Measurements from ENCODE around the gene TNPO2. TPM values are rescaled to one million over a fixed set of nuclear protein-coding genes. Genes with fewer than 3 reads are reported as not detected.

Gene TNPO2
- total and polyA plus RNA-seq, 2 experiments from 2014 or later: 37.1 to 83.0 TPM

DNA sequence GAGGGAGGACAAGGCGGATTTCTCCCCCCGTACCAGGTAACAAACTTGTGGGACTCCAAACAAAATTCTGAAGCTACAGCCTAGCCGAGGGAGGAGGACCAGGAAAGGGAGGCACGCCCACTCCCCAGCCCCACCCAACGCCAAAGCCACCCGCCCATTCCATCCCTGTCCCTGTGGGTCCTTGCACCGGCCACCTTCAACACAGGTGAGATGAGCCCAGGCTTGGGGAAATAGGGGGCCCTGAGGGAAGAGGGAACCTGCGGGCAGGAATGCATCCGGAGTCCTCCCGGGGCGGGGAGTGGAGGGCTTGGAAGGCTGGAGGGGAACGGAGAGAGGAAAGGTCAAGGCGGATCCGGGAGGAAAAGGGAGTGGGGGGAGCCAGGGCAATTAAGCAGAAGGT, 27.9 kb upstream of the TNPO2 start, which contains the start of gene BEST2:
Gene BEST2, plus strand, starts transcription at position 157 of the 400 bp plus-strand sequence. CDS start 802 bp downstream, outside the sequence.
- DNase-seq (ENCODE audit: low spot score): peak; percentile 83
- Mint-ChIP-seq H3K27me3 (ENCODE audit: insufficient read depth, low read depth, poor library complexity) (peaks cover 23% of the 10 kb centered on the region), H3K4me1 (peaks cover 14% of the 10 kb centered on the region; the same call in 2 of the 3 replicates), H3K9me3 (no peaks in the 10 kb centered on the region), H3K36me3 (ENCODE audit: low read depth) (peaks cover 17% of the 10 kb centered on the region), H3K4me3 (peak within 1 kb of the TSS; percentile 66), H3K27ac (no peak within 1 kb of the TSS)
- H3K4me1 ChIP-seq (ENCODE audit: insufficient read depth): no peaks in the 10 kb centered on the region; the same call in 1 of the 2 replicates
- H3K79me2 ChIP-seq (replicated peaks; ENCODE audit: insufficient read depth): no peaks in the 10 kb centered on the region
- H3F3A ChIP-seq (replicated peaks; ENCODE audit: low read depth): no peaks in the 10 kb centered on the region
- peaks cover 11% of the 10 kb centered on the region; the same call in 1 of the 2 replicates for H3K27me3 ChIP-seq (ENCODE audit: insufficient read depth)
- H4K20me1 ChIP-seq (replicated peaks; ENCODE audit: insufficient read depth): no peaks in the 10 kb centered on the region; the same call in 1 of the 2 replicates
- ATAC-seq: peak; percentile 71
- peak within 1 kb of the TSS; percentile 70 for H3K4me3 ChIP-seq
- peak within 1 kb of the TSS; percentile 89 for H3K4me2 ChIP-seq
- no peaks in the 10 kb centered on the region for H3K9me2 ChIP-seq (ENCODE audit: insufficient read depth)
- H3K27ac ChIP-seq (ENCODE audit: low read depth): no peak within 1 kb of the TSS
- no peak for TF ChIP-seq EZH2phosphoT487 (IDR thresholded peaks at IDR 0.05; ENCODE audit: unreplicated experiment)
- TF ChIP-seq POLR2AphosphoS5 (IDR thresholded peaks at IDR 0.05; ENCODE audit: low read depth): no peak; the same call in 1 of the 2 replicates
- TF ChIP-seq, protein P1, sequence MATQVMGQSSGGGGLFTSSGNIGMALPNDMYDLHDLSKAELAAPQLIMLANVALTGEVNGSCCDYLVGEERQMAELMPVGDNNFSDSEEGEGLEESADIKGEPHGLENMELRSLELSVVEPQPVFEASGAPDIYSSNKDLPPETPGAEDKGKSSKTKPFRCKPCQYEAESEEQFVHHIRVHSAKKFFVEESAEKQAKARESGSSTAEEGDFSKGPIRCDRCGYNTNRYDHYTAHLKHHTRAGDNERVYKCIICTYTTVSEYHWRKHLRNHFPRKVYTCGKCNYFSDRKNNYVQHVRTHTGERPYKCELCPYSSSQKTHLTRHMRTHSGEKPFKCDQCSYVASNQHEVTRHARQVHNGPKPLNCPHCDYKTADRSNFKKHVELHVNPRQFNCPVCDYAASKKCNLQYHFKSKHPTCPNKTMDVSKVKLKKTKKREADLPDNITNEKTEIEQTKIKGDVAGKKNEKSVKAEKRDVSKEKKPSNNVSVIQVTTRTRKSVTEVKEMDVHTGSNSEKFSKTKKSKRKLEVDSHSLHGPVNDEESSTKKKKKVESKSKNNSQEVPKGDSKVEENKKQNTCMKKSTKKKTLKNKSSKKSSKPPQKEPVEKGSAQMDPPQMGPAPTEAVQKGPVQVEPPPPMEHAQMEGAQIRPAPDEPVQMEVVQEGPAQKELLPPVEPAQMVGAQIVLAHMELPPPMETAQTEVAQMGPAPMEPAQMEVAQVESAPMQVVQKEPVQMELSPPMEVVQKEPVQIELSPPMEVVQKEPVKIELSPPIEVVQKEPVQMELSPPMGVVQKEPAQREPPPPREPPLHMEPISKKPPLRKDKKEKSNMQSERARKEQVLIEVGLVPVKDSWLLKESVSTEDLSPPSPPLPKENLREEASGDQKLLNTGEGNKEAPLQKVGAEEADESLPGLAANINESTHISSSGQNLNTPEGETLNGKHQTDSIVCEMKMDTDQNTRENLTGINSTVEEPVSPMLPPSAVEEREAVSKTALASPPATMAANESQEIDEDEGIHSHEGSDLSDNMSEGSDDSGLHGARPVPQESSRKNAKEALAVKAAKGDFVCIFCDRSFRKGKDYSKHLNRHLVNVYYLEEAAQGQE (IDR thresholded peaks at IDR 0.05; ENCODE audit: unreplicated experiment): no peak
- H3K36me3 ChIP-seq (ENCODE audit: insufficient read depth): no peaks in the 10 kb centered on the region
- H2AFZ ChIP-seq: peak within 1 kb of the TSS; percentile 86

- H3K4me3 ChIP-seq: peak overlapping the region; percentile 70; the same call in 1 of the 2 replicates
- no peak for ATAC-seq
- no peak overlapping the region for H3K27ac ChIP-seq (ENCODE audit: low read depth)
- no peak for DNase-seq (ENCODE audit: low spot score)
- no peaks in the 10 kb centered on the region for H3F3A ChIP-seq (replicated peaks; ENCODE audit: low read depth)
- no peak overlapping the region for H3K4me2 ChIP-seq
- Mint-ChIP-seq H3K9me3 (no peaks in the 10 kb centered on the region), H3K4me3 (peak overlapping the region; percentile 66; the same call in 1 of the 3 replicates), H3K36me3 (ENCODE audit: low read depth) (peaks cover 24% of the 10 kb centered on the region), H3K4me1 (peaks cover 14% of the 10 kb centered on the region; the same call in 2 of the 3 replicates), H3K27ac (no peak overlapping the region), H3K27me3 (ENCODE audit: insufficient read depth, low read depth, poor library complexity) (peaks cover 20% of the 10 kb centered on the region)
- no peaks in the 10 kb centered on the region for H3K36me3 ChIP-seq (ENCODE audit: insufficient read depth)
- no peaks in the 10 kb centered on the region; the same call in 1 of the 2 replicates for H4K20me1 ChIP-seq (replicated peaks; ENCODE audit: insufficient read depth)
- H3K9me2 ChIP-seq (ENCODE audit: insufficient read depth): no peaks in the 10 kb centered on the region
- no peaks in the 10 kb centered on the region for H3K79me2 ChIP-seq (replicated peaks; ENCODE audit: insufficient read depth)
- no peaks in the 10 kb centered on the region; the same call in 1 of the 2 replicates for H3K4me1 ChIP-seq (ENCODE audit: insufficient read depth)
- H2AFZ ChIP-seq: peak overlapping the region; percentile 86; the same call in 1 of the 2 replicates
- peaks cover 11% of the 10 kb centered on the region; the same call in 1 of the 2 replicates for H3K27me3 ChIP-seq (ENCODE audit: insufficient read depth)
- TF ChIP-seq NANOG (IDR thresholded peaks at IDR 0.05; ENCODE audit: borderline replicate concordance) (no peak), ZNF114 (CRISPR knock-in tag; IDR thresholded peaks at IDR 0.05) (no peak), ETS1 (IDR thresholded peaks at IDR 0.05) (no peak), CREB1 (CRISPR knock-in tag; IDR thresholded peaks at IDR 0.05; ENCODE audit: low read depth) (no peak), JUNB (IDR thresholded peaks at IDR 0.05; ENCODE audit: unreplicated experiment) (no peak)
- TF ChIP-seq, protein P2, sequence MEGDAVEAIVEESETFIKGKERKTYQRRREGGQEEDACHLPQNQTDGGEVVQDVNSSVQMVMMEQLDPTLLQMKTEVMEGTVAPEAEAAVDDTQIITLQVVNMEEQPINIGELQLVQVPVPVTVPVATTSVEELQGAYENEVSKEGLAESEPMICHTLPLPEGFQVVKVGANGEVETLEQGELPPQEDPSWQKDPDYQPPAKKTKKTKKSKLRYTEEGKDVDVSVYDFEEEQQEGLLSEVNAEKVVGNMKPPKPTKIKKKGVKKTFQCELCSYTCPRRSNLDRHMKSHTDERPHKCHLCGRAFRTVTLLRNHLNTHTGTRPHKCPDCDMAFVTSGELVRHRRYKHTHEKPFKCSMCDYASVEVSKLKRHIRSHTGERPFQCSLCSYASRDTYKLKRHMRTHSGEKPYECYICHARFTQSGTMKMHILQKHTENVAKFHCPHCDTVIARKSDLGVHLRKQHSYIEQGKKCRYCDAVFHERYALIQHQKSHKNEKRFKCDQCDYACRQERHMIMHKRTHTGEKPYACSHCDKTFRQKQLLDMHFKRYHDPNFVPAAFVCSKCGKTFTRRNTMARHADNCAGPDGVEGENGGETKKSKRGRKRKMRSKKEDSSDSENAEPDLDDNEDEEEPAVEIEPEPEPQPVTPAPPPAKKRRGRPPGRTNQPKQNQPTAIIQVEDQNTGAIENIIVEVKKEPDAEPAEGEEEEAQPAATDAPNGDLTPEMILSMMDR (conservative IDR thresholded peaks at IDR 0.05; ENCODE audit: low read depth in 2 of 2): no peak
These were observed 27.1 kb upstream of the TNPO2 start for GRCh38 chr19:12750851-12751250.

All from GM23338 (cell line).